Endothelial cell of umbilical vein (primary cell): ENCODE data around the gene TMPRSS9. TPM values are rescaled to one million over a fixed set of nuclear protein-coding genes. Genes with fewer than 3 reads are reported as not detected.

Experiments
- BruUV-seq: library from RNA; stranded (reverse); fragments of 400-500 nt; replicated peaks from 2 replicates; lab custom pipeline; 2021; lab: Mats Ljungman, UMichigan
- CTCF ChIA-PET: fragments of 300-600, 350-600 bp; sonication (Branson Sonifier 250); formaldehyde crosslinking; loops from one replicate; lab custom pipeline; 2021; ENCODE audit warnings: antibody characterized with exemption, inconsistent platforms; lab: Charles Lee
- POLR2A ChIA-PET: fragments of 300-600, 350-600 bp; sonication (Branson Sonifier 250); formaldehyde crosslinking; loops from one replicate; lab custom pipeline; 2021; ENCODE audit warnings: antibody characterized with exemption, inconsistent platforms; lab: Charles Lee
- DNase-seq: peaks from one replicate; pipeline ENCODE4 v3.0.0-alpha.2; 2011; ENCODE audit warnings: low read depth, low spot score
- FAIRE-seq: peaks from 2 replicates; lab custom pipeline; 2011; peaks lifted over from hg19 to GRCh38; lab: Jason Lieb, UNC
- H2AFZ ChIP-seq: 2 replicates; pipeline ENCODE4 v1.6.0; 2012; ENCODE audit warnings: low read depth, low read length, control low read depth, inconsistent platforms
- H3K27ac ChIP-seq: 2 replicates; pipeline ENCODE4 v1.5.1; 2011; ENCODE audit warnings: low read depth, mild to moderate bottlenecking, control low read depth, low read length, moderate library complexity; ENCODE audit not compliant: insufficient read depth
- H3K27me3 ChIP-seq, 2 experiments: 2 replicates each; pipeline versions ENCODE4 v1.6.0 to v1.6.1; 2011; ENCODE audit warnings: low read length in 2 of 2, mixed read lengths in 1 of 2; ENCODE audit not compliant: control insufficient read depth in 2 of 2, insufficient read depth in 2 of 2
- H3K36me3 ChIP-seq, 2 experiments: 2 replicates in 1 of 2; 3 replicates in 1 of 2; pipeline ENCODE4 v1.5.1; 2011; ENCODE audit warnings: low read length in 2 of 2, mild to moderate bottlenecking in 1 of 2, moderate library complexity in 1 of 2; ENCODE audit not compliant: control insufficient read depth in 2 of 2, insufficient read depth in 2 of 2; ENCODE audit errors: extremely low read depth in 1 of 2
- H3K4me1 ChIP-seq: 3 replicates; pipeline ENCODE4 v1.5.1; 2011; ENCODE audit warnings: mild to moderate bottlenecking, low read length; ENCODE audit not compliant: control insufficient read depth, insufficient read depth; ENCODE audit errors: extremely low read depth
- H3K4me2 ChIP-seq: 2 replicates; pipeline ENCODE4 v1.6.1; 2011; ENCODE audit warnings: low read length, control low read depth, mixed read lengths; ENCODE audit not compliant: insufficient read depth
- H3K4me3 ChIP-seq, 3 experiments: fragments of 200-600 bp in 1 of 3; sonication (generic), shearing (Covaris generic) in 1 of 3; replicated peaks in 1 of 3; 2 replicates each; pipeline ENCODE4 v1.5.1; 2011 to 2016; ENCODE audit warnings: control low read depth in 3 of 3, low read length in 3 of 3, mild to moderate bottlenecking in 2 of 3, inconsistent platforms in 1 of 3, low read depth in 1 of 3, moderate library complexity in 1 of 3; ENCODE audit not compliant: insufficient read depth in 1 of 3
- H3K79me2 ChIP-seq: 2 replicates; pipeline ENCODE4 v1.6.0; 2012; ENCODE audit warnings: low read length, inconsistent platforms; ENCODE audit not compliant: control insufficient read depth, insufficient read depth
- H3K9ac ChIP-seq: replicated peaks from 2 replicates; pipeline ENCODE3; 2011; ENCODE audit warnings: low read length, control low read depth; ENCODE audit not compliant: insufficient read depth; ENCODE audit errors: extremely low read depth
- H3K9me1 ChIP-seq: replicated peaks from 3 replicates; pipeline ENCODE4 v1.6.0; 2011; ENCODE audit warnings: mild to moderate bottlenecking, low read length; ENCODE audit not compliant: control insufficient read depth, insufficient read depth; ENCODE audit errors: extremely low read depth
- H3K9me3 ChIP-seq: replicated peaks from 2 replicates; pipeline ENCODE4 v1.5.1; 2012; ENCODE audit warnings: low read length, inconsistent platforms; ENCODE audit not compliant: control insufficient read depth, insufficient read depth
- H4K20me1 ChIP-seq: replicated peaks from 2 replicates; pipeline ENCODE3; 2011; ENCODE audit warnings: mild to moderate bottlenecking, low read length; ENCODE audit not compliant: control insufficient read depth, insufficient read depth; ENCODE audit errors: extremely low read depth
- CTCF ChIP-seq, 2 donors: IDR thresholded peaks; 1 replicate in 1 of 2; 2 replicates in 1 of 2; pipeline ENCODE4 v1.5.1; 2011; ENCODE audit warnings: low read length in 2 of 2, mild to moderate bottlenecking in 2 of 2, moderate library complexity in 2 of 2, control low read depth in 1 of 2, inconsistent platforms in 1 of 2, low read depth in 1 of 2; ENCODE audit not compliant: insufficient read depth in 1 of 2; ENCODE audit errors: extremely low read depth in 1 of 2
- FOS ChIP-seq: IDR thresholded peaks from 2 replicates; pipeline ENCODE4 v1.6.1; 2011; ENCODE audit warnings: mild to moderate bottlenecking, low read length, moderate library complexity, borderline replicate concordance; ENCODE audit not compliant: insufficient read depth
- JUN ChIP-seq: IDR thresholded peaks from 2 replicates; pipeline ENCODE4 v1.6.1; 2011; ENCODE audit warnings: borderline replicate concordance, low read depth; ENCODE audit not compliant: insufficient read length, insufficient read depth
- MYC ChIP-seq: IDR thresholded peaks from one replicate; pipeline ENCODE4 v1.6.1; 2011; ENCODE audit warnings: mild to moderate bottlenecking, low read depth, low read length
- POLR2A ChIP-seq: IDR thresholded peaks from 2 replicates; pipeline ENCODE4 v1.6.1; 2012; ENCODE audit warnings: low read depth, mild to moderate bottlenecking, control low read depth, low read length
- dilution Hi-C: fragments of 300-500 bp; cut with MboI; formaldehyde crosslinking; loops from one replicate; pipeline ENCODE4 v1.15.0; 2019; ENCODE audit warnings: low sequenced_read_pairs; ENCODE audit not compliant: extremely low pct_ligation_motif_present
- intact Hi-C: fragments of 100-400 bp; cut with micrococcal nuclease; formaldehyde crosslinking; loops from one replicate; pipeline ENCODE4 v1.10.0; 2022
- polyA plus RNA-seq, 4 experiments: library from polyadenylated mRNA; depleted of rRNA in 3 of 4; stranded (reverse) in 3 of 4; unstranded in 1 of 4; fragments of >200 nt; gene quantifications; 2 replicates each; pipeline versions ENCODE4 v1.2.1 to v1.2.3, GENCODE V29; 2011 to 2012; ENCODE audit warnings: missing spikeins in 1 of 4
- total RNA-seq: library from RNA; stranded (reverse); gene quantifications from 2 replicates; pipeline ENCODE4 v1.2.3, GENCODE V29; 2021
- TF ChIP-seq, protein P1 (sequence below): IDR thresholded peaks from 2 replicates; pipeline ENCODE4 v1.6.1; 2011; ENCODE audit not compliant: insufficient read depth, insufficient read length

The TMPRSS9 gene
- total and polyA plus RNA-seq, 2 donors (not counting 3 experiments of a cell fraction or from before 2014, with no cell fraction given): not detected

DNA sequence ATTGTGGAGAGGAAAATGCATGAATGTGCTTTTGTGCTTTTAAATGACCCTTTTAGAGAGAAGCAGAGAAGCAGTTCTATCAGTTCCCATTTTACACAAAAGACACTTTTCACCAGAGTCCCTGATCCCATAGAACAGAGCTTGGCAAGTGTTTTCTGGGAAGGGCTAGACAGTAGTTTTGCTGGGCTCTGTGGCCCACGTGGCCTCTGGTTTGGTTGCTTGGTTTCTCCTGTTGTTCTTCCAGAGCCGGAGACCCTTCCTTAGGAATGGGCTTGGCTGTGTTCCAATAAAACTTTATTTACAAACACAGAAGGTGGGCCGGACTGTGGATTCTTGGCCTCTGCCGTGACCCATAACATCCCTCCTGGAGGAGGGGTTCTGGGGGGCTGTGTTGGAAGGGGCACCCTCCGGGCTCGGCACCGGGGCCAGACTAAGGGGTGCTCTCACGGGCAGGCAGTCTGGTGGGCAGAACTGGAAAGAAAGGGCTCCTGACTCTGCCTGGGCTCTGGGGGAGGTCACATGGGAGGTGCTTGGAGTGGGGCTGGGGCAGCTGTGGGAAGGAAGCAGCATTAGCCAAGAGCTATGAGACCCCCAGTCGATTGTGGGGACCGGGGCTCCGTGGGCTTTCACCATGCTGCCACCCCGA is 28.3 kb upstream of the TMPRSS9 start:
- dilution Hi-C loops: no loop called here
- CTCF ChIA-PET: no interaction called here
- TF ChIP-seq MYC: no peak
- TF ChIP-seq CTCF (IDR thresholded peaks at IDR 0.05; ENCODE audit: extremely low read depth in 1 of 2, insufficient read depth in 1 of 2, low read depth in 1 of 2, low read length in 2 of 2): no peak
- no peak for TF ChIP-seq POLR2A
- TF ChIP-seq, protein P1, sequence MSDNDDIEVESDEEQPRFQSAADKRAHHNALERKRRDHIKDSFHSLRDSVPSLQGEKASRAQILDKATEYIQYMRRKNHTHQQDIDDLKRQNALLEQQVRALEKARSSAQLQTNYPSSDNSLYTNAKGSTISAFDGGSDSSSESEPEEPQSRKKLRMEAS: no peak
- no peak for TF ChIP-seq FOS
- TF ChIP-seq JUN: no peak
- no peak for DNase-seq
- H3K4me3 ChIP-seq: no peak overlapping the region
- no peaks in the 10 kb centered on the region for H4K20me1 ChIP-seq
- H3K9me1 ChIP-seq: no peaks in the 10 kb centered on the region
- no peaks in the 10 kb centered on the region for H3K9me3 ChIP-seq
- H3K79me2 ChIP-seq: peaks cover 39% of the 10 kb centered on the region
- no peak overlapping the region for H3K4me2 ChIP-seq
- intact Hi-C loops: no loop called here
- POLR2A ChIA-PET: interaction anchor here (0.6 kb wide), 1 partner anchor 146 kb away, joined by 6 read pairs; no protein-coding TSS in a partner anchor
- no peak for FAIRE-seq
- BruUV-seq: no TSS peak
- H3K27ac ChIP-seq: no peak overlapping the region
- no peaks in the 10 kb centered on the region for H3K27me3 ChIP-seq
- no peak overlapping the region for H3K9ac ChIP-seq
- H3K4me1 ChIP-seq: peaks cover 15% of the 10 kb centered on the region
- H2AFZ ChIP-seq: no peak overlapping the region
- H3K36me3 ChIP-seq: no peaks in the 10 kb centered on the region
